Fibroblast of upper back skin (primary cell): ENCODE results near the gene RNH1.
A peak's percentile ranks its signal among the peaks of the same experiment; 100 is the strongest.

Source experiments
- DNase-seq: peaks from one replicate; pipeline ENCODE4 v3.0.0-alpha.2; 2013

RNH1 gene

GRCh38 chr11:454801-455565, 52.1 kb downstream of the RNH1 start:
- DNase-seq: no peak

- DNase-seq: no peak
Measured at GRCh38 chr11:454043-454442, 53.0 kb downstream of the RNH1 start.

GRCh38 chr11:453564-453963, 53.5 kb downstream of the RNH1 start:
- DNase-seq: no peak

GRCh38 chr11:452916-453527, 54.0 kb downstream of the RNH1 start:
- DNase-seq: no peak

GRCh38 chr11:452203-452744, 54.8 kb downstream of the RNH1 start:
- DNase-seq: no peak

GRCh38 chr11:451738-452137, 55.3 kb downstream of the RNH1 start:
- DNase-seq: no peak

- peak; percentile 59 for DNase-seq
Measured at GRCh38 chr11:450809-451451, 56.1 kb downstream of the RNH1 start.

GRCh38 chr11:449889-450808, 56.9 kb downstream of the RNH1 start, which contains the start of gene PTDSS2:
Gene PTDSS2, plus strand, starts transcription at chr11:450279. Its CDS starts 177 bp downstream, at chr11:450456.
- peak; percentile 94 for DNase-seq

- DNase-seq: peak; percentile 88
Measured at GRCh38 chr11:447923-448731, 58.9 kb downstream of the RNH1 start.

- DNase-seq: no peak
Measured at GRCh38 chr11:446891-447290, 60.2 kb downstream of the RNH1 start.

- DNase-seq: no peak
Measured at GRCh38 chr11:445765-446588, 61.1 kb downstream of the RNH1 start.
